Loucy (cell line): Measurements from ENCODE around the gene COBLL1.

ENCODE experiments used
- EZH2phosphoT487 ChIP-seq: fragments of 200-600 bp; IDR thresholded peaks from 2 replicates; pipeline ENCODE4 v1.6.1; 2018; ENCODE audit warnings: antibody characterized with exemption, mild to moderate bottlenecking, moderate library complexity, borderline replicate concordance
- TF ChIP-seq, protein P1 (sequence below): fragments of 200-600 bp; sonication (generic); conservative IDR thresholded peaks from 2 replicates; pipeline ENCODE4 v1.5.1; 2014; ENCODE audit warnings: mild to moderate bottlenecking, antibody characterized with exemption, low read length

DNA sequence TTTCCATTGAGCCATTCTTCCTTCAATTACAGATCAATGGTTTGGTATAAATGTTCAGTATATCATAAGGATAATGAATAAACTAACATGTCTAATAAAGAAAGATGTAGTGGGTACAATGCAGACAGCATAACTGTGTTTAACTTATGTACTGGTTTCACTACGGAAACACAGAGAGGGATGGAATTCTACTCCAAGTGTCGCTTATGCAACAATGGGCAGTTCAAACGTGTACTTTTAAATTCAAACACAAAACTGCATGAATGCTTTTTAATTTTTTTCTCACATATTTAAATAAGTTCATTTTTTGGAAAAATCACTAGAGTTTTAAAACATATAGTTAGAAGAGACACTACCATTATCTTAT lies 74.7 kb downstream of the COBLL1 start:
- TF ChIP-seq, protein P1, sequence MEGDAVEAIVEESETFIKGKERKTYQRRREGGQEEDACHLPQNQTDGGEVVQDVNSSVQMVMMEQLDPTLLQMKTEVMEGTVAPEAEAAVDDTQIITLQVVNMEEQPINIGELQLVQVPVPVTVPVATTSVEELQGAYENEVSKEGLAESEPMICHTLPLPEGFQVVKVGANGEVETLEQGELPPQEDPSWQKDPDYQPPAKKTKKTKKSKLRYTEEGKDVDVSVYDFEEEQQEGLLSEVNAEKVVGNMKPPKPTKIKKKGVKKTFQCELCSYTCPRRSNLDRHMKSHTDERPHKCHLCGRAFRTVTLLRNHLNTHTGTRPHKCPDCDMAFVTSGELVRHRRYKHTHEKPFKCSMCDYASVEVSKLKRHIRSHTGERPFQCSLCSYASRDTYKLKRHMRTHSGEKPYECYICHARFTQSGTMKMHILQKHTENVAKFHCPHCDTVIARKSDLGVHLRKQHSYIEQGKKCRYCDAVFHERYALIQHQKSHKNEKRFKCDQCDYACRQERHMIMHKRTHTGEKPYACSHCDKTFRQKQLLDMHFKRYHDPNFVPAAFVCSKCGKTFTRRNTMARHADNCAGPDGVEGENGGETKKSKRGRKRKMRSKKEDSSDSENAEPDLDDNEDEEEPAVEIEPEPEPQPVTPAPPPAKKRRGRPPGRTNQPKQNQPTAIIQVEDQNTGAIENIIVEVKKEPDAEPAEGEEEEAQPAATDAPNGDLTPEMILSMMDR, result no peak
- no peak for TF ChIP-seq EZH2phosphoT487
